Neural cell (in vitro differentiated cells): ENCODE measurements around the gene RIMKLB. TPM values are rescaled to one million over a fixed set of nuclear protein-coding genes. Genes with fewer than 3 reads are reported as not detected.

Experiments
- H2AFZ ChIP-seq: fragments of 200-600, 300-800 bp; sonication (generic), shearing (Covaris generic); 2 replicates; pipeline ENCODE4 v1.6.0; 2014; ENCODE audit warnings: low read depth, mild to moderate bottlenecking, antibody characterized with exemption, low read length, moderate library complexity
- H3F3A ChIP-seq: fragments of 200-600 bp; shearing (Covaris generic); 2 replicates; pipeline ENCODE4 v1.6.1; 2016; ENCODE audit warnings: mild to moderate bottlenecking, moderate library complexity, mixed read lengths, antibody characterized with exemption, low read length; ENCODE audit not compliant: insufficient read depth, poor library complexity, severe bottlenecking
- H3K27ac ChIP-seq: fragments of 200-600, 300-800 bp; sonication (generic), shearing (Covaris generic); 2 replicates; pipeline ENCODE4 v1.5.1; 2014; ENCODE audit warnings: mild to moderate bottlenecking, low read length, moderate library complexity
- H3K27me3 ChIP-seq: fragments of 300-800, 200-600 bp; sonication (generic), shearing (Covaris generic); 2 replicates; pipeline ENCODE4 v1.6.0; 2014; ENCODE audit warnings: mild to moderate bottlenecking, low read depth, low read length, moderate library complexity; ENCODE audit not compliant: insufficient read depth
- H3K36me3 ChIP-seq: fragments of 300-800, 200-600 bp; sonication (generic), shearing (Covaris generic); 2 replicates; pipeline ENCODE4 v1.5.1; 2014; ENCODE audit warnings: mild to moderate bottlenecking, antibody characterized with exemption, low read length, moderate library complexity; ENCODE audit not compliant: insufficient read depth
- H3K4me2 ChIP-seq: fragments of 300-800, 200-600 bp; sonication (generic), shearing (Covaris generic); 2 replicates; pipeline ENCODE4 v1.6.0; 2014; ENCODE audit warnings: mild to moderate bottlenecking, low read length
- H3K4me3 ChIP-seq: fragments of 300-800, 200-600 bp; sonication (generic), shearing (Covaris generic); 2 replicates; pipeline ENCODE4 v1.5.1; 2014; ENCODE audit warnings: mild to moderate bottlenecking, low read length, moderate library complexity
- H3K79me2 ChIP-seq: fragments of 200-600 bp; shearing (Covaris generic); replicated peaks from 2 replicates; pipeline ENCODE4 v1.6.0; 2014; ENCODE audit warnings: mild to moderate bottlenecking, low read length, moderate library complexity; ENCODE audit not compliant: insufficient read depth
- H3K9ac ChIP-seq: fragments of 300-800, 200-600 bp; sonication (generic), shearing (Covaris generic); 2 replicates; pipeline ENCODE4 v1.6.1; 2016; ENCODE audit warnings: mild to moderate bottlenecking, low read length, mixed read lengths
- H3K9me2 ChIP-seq: fragments of 200-600 bp; shearing (Covaris generic); 2 replicates; pipeline ENCODE4 v1.6.1; 2016; ENCODE audit warnings: mild to moderate bottlenecking, low read length, mixed read lengths; ENCODE audit not compliant: insufficient read depth
- H3K9me3 ChIP-seq: fragments of 200-600, 300-800 bp; sonication (generic), shearing (Covaris generic); 2 replicates; pipeline ENCODE4 v1.6.1; 2016; ENCODE audit warnings: mild to moderate bottlenecking, mixed run types, low read length, moderate library complexity, mixed read lengths
- H4K20me1 ChIP-seq: fragments of 200-600 bp; shearing (Covaris generic); 2 replicates; pipeline ENCODE4 v1.6.1; 2016; ENCODE audit warnings: mild to moderate bottlenecking, mixed run types; ENCODE audit not compliant: insufficient read depth
- EP300 ChIP-seq: fragments of 450-650 bp; conservative IDR thresholded peaks from 2 replicates; pipeline ENCODE4 v1.6.1; 2014; ENCODE audit warnings: antibody characterized with exemption, mild to moderate bottlenecking, moderate library complexity; ENCODE audit not compliant: poor library complexity, severe bottlenecking
- EZH2 ChIP-seq: fragments of 200-600, 300-800 bp; shearing (Covaris generic), sonication (generic); IDR thresholded peaks from 2 replicates; pipeline ENCODE4 v1.6.1; 2014; ENCODE audit warnings: antibody characterized with exemption, low read length, borderline replicate concordance, mild to moderate bottlenecking; ENCODE audit not compliant: insufficient read depth, poor library complexity, severe bottlenecking
- MXI1 ChIP-seq: fragments of 450-650 bp; conservative IDR thresholded peaks from 2 replicates; pipeline ENCODE4 v1.6.1; 2014; ENCODE audit warnings: antibody characterized with exemption, mild to moderate bottlenecking; ENCODE audit not compliant: poor library complexity, severe bottlenecking
- POLR2AphosphoS5 ChIP-seq: IDR thresholded peaks from 2 replicates; pipeline ENCODE4 v1.6.1; 2012
- RAD21 ChIP-seq: fragments of 450-650 bp; conservative IDR thresholded peaks from 2 replicates; pipeline ENCODE4 v1.6.1; 2014; ENCODE audit warnings: antibody characterized with exemption, mild to moderate bottlenecking, moderate library complexity
- REST ChIP-seq: IDR thresholded peaks from 2 replicates; pipeline ENCODE4 v1.6.1; 2012; ENCODE audit warnings: borderline replicate concordance
- SMC3 ChIP-seq: fragments of 450-650 bp; conservative IDR thresholded peaks from 2 replicates; pipeline ENCODE4 v1.6.1; 2014; ENCODE audit warnings: antibody characterized with exemption, mild to moderate bottlenecking, moderate library complexity; ENCODE audit not compliant: poor library complexity
- TAF1 ChIP-seq: IDR thresholded peaks from 2 replicates; pipeline ENCODE4 v1.6.1; 2012; ENCODE audit warnings: low read depth
- polyA plus RNA-seq: library from polyadenylated mRNA; depleted of rRNA; stranded (reverse); fragments of >200 nt; gene quantifications from 2 replicates; pipeline ENCODE4 v1.2.3, GENCODE V29; 2014
- TF ChIP-seq, protein P1 (sequence below): fragments of 450-650 bp; IDR thresholded peaks from 2 replicates; pipeline ENCODE4 v1.5.1; 2014; ENCODE audit warnings: antibody characterized with exemption, mild to moderate bottlenecking, moderate library complexity; ENCODE audit not compliant: poor library complexity, severe bottlenecking

Gene RIMKLB
- polyA plus RNA-seq, 1 donor from 2014 or later = 393 TPM

DNA sequence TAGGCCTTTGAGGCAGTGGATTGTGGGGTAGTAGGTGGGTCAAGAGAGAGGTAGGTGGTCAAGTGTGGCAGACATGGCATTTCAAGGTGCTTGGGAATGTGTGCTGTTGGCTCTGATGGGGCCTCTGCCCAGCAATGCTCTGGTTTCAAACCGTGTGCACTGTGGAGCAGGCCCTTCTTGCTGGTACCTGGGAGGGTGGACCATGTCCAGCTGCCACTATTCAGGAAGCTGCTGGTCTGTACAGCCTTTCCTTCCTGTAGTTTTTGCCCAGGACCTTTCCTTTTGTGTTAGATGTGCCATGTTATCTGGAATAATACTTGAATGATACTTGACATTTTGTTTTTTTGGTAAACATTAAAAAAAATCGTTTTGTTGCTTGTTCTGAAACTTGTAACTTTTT is 14.8 kb downstream of the RIMKLB start:
- H4K20me1 ChIP-seq = peaks cover 17% of the 10 kb centered on the region
- TF ChIP-seq EZH2 = no peak
- no peak for TF ChIP-seq REST
- no peak for TF ChIP-seq MXI1
- TF ChIP-seq, protein P1, sequence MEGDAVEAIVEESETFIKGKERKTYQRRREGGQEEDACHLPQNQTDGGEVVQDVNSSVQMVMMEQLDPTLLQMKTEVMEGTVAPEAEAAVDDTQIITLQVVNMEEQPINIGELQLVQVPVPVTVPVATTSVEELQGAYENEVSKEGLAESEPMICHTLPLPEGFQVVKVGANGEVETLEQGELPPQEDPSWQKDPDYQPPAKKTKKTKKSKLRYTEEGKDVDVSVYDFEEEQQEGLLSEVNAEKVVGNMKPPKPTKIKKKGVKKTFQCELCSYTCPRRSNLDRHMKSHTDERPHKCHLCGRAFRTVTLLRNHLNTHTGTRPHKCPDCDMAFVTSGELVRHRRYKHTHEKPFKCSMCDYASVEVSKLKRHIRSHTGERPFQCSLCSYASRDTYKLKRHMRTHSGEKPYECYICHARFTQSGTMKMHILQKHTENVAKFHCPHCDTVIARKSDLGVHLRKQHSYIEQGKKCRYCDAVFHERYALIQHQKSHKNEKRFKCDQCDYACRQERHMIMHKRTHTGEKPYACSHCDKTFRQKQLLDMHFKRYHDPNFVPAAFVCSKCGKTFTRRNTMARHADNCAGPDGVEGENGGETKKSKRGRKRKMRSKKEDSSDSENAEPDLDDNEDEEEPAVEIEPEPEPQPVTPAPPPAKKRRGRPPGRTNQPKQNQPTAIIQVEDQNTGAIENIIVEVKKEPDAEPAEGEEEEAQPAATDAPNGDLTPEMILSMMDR = no peak
- H3F3A ChIP-seq = no peaks in the 10 kb centered on the region
- no peak overlapping the region for H3K4me2 ChIP-seq
- no peak overlapping the region for H3K4me3 ChIP-seq
- H3K36me3 ChIP-seq = peaks cover 18% of the 10 kb centered on the region
- H3K27me3 ChIP-seq = no peaks in the 10 kb centered on the region
- no peak overlapping the region for H3K9ac ChIP-seq
- H3K9me2 ChIP-seq = no peaks in the 10 kb centered on the region
- H3K9me3 ChIP-seq = no peaks in the 10 kb centered on the region
- peaks cover 65% of the 10 kb centered on the region for H3K79me2 ChIP-seq
- H3K27ac ChIP-seq = no peak overlapping the region
- H2AFZ ChIP-seq = no peak overlapping the region

DNA sequence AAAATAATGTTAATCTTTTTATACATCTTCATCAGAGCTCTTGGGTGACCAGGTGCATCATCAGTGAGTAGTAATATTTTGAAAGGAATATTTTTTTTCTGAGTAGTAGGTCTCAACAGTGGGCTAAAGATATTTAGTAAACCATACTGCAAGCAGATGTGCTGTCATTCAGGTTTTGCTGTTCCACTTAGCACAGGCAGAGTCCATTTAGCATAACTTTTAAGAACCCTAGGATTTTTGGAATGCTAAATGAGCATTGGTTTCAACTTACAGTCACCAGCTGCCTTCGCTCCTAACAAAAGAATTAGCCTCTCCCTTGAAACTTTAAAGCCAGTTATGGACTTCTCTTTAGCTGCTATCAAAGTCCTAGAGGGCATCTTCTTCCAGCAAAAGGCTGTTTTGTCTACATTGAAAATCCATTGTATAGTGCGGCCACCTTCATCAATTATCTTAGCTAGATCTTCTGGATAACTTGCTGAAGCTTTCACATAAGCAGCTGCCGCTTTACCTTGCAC is 24.6 kb downstream of the RIMKLB start:
- no peak for TF ChIP-seq EZH2
- no peak for TF ChIP-seq EP300
- TF ChIP-seq SMC3 = no peak
- TF ChIP-seq, protein P1 = no peak
- no peak for TF ChIP-seq POLR2AphosphoS5
- no peak for TF ChIP-seq MXI1
- TF ChIP-seq REST = no peak
- no peak for TF ChIP-seq TAF1
- TF ChIP-seq RAD21 = no peak
- H3K79me2 ChIP-seq = peaks cover 28% of the 10 kb centered on the region
- H3K4me3 ChIP-seq = no peak overlapping the region
- H2AFZ ChIP-seq = no peak overlapping the region
- H3F3A ChIP-seq = no peaks in the 10 kb centered on the region
- no peaks in the 10 kb centered on the region for H3K9me2 ChIP-seq
- H3K9ac ChIP-seq = no peak overlapping the region
- no peak overlapping the region for H3K4me2 ChIP-seq
- H3K36me3 ChIP-seq = peaks cover 13% of the 10 kb centered on the region
- H4K20me1 ChIP-seq = no peaks in the 10 kb centered on the region
- no peaks in the 10 kb centered on the region for H3K9me3 ChIP-seq
- no peaks in the 10 kb centered on the region for H3K27me3 ChIP-seq
- H3K27ac ChIP-seq = no peak overlapping the region
